T1000 (cell line): ENCODE results near the gene TXNRD2.
"Not testable (repeated sequence)": the region's sequence is repeated elsewhere in the genome, so short reads cannot be mapped to it uniquely, and the experiment has no call there.

Source experiments
- DNase-seq: peaks from one replicate; lab custom pipeline; 2025; ENCODE audit warnings: mixed read lengths; lab: John Stamatoyannopoulos, UW

The TXNRD2 gene

GRCh38 chr22:19923914-19924513 lies 17.6 kb downstream of the TXNRD2 start:
- DNase-seq: no peak

DNA sequence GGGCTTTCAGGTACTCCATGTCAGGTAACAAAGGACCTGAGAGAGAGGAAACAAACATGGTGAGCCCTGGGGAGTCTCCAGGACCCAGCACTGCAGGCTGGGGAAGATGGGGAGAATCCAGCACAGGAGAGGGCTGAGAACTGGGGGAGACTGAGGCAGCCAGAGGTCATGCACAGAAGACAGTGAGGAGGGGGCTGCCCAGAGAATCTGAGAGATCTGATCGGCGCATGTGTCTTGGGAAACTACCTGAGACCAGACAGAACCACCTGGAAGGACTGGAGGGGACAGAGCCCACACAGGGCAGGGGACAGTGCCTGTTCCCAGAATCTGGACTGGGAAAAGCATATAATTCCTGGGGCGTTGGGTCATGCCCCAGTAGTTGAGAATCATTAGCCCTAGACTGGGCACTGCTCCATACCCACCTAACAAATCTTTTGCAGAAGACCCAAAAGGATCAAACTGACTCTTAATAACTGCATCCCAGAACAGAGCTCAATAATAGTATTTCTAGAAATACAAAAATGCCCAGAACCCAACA lies 20.0 kb downstream of the TXNRD2 start:
- no peak for DNase-seq

- no peak for DNase-seq
Measured at GRCh38 chr22:19919701-19920363, 21.8 kb downstream of the TXNRD2 start.

- no peak for DNase-seq
Measured at GRCh38 chr22:19918332-19919106, 23.1 kb downstream of the TXNRD2 start.

GRCh38 chr22:19917389-19918138 lies 24.1 kb downstream of the TXNRD2 start:
- DNase-seq: no peak

GRCh38 chr22:19916941-19917340 lies 24.7 kb downstream of the TXNRD2 start:
- DNase-seq: no peak

GRCh38 chr22:19916006-19916405 lies 25.6 kb downstream of the TXNRD2 start:
- no peak for DNase-seq

DNA sequence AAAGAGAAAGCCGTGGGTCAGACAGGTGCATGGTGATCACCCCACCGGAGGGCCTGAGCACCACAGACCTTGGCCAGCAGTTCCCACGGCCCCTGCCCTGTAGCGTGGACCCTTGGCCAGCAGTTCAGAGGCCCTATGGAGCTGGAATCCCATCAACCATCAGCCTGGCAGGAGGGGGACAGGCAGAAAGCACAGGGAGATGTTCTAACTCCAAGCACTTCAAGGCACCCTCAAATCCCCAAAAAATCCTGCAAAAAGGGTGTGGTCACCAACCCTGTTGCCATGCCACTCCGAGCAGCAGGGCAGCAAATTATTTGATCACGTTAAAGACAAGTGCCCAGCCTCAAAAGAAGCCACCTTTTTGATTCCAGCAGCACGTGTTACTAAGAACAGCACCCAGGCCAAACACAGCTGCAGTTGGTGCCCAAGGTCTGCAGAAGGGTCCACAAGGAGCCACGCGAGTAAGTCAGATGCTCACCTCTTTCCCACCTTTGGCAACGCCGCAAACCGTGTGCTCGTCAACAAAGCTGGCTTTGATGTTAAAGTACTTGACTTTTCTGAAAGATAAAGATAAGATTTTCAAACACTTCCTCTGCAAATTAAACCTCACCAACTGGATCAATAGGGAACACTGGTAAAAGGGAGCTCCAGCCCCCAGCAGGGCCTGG lies 26.2 kb downstream of the TXNRD2 start:
- DNase-seq: no peak

DNA sequence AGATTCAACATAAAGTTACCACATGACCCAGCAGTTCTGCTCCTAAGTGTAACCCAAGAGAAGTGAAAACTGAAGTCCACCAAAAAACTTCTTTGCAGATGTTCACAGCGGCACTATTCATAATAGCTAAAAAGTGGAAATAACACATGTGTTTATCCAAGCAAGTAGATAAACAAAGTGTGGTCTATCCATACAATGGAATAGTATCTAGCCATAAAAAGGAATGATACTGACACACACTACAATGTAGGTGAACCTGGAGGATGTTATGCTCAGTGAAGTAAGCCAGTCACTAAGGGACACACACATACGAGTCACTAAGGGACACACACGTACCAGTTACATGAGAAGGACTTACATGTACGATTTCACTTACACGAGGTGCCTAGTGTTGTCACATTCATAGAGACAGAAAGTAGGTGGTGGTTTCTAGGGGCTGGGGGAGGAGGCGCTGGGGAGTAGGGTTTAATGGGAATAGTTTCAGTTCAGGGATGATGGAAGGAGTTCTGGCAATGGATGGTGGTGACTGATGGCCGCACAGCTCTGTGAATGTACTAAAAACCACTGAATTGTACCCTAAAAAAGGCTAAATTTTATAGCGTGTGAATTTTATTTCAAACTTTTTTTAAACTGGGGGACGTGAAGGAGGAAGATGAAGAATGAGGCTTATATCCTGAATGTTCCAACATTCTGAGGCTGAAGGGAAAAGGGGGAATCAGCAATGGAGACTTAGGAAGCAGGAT lies 27.2 kb downstream of the TXNRD2 start:
- no peak for DNase-seq

DNA sequence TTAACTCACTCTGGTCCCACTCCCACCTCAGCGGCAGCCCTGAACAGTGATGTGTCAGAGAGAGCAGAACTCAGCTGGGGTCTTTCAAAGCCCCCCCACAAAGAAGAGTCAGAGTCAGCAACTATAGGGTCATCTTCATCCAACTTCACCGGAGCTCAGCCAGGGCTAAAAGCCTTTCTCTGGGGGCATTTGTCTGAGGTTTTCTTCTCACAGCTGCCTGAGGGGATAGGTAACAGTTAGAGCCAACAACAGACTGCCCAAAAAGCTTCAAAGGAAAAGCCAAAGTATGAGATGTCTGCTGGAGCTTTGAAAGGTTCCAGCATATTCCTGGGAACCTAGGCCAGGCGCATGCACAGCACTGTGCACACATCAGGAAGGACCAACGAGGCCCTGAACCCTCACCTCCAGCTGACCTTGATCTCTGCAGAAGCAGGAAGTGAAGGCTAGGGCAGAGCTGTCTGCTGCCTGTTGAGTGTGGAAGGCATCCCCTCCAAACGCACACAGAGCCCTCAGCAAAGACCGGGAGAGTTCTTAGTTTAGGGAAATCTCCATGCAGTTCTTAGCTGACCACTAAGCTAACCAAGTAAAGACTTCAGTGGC lies 28.2 kb downstream of the TXNRD2 start:
- DNase-seq: no peak

GRCh38 chr22:19912271-19912999 lies 29.2 kb downstream of the TXNRD2 start:
- no peak for DNase-seq

GRCh38 chr22:19911540-19912270 lies 29.9 kb downstream of the TXNRD2 start:
- DNase-seq: no peak

GRCh38 chr22:19910180-19910744 lies 31.4 kb downstream of the TXNRD2 start:
- DNase-seq: no peak

DNA sequence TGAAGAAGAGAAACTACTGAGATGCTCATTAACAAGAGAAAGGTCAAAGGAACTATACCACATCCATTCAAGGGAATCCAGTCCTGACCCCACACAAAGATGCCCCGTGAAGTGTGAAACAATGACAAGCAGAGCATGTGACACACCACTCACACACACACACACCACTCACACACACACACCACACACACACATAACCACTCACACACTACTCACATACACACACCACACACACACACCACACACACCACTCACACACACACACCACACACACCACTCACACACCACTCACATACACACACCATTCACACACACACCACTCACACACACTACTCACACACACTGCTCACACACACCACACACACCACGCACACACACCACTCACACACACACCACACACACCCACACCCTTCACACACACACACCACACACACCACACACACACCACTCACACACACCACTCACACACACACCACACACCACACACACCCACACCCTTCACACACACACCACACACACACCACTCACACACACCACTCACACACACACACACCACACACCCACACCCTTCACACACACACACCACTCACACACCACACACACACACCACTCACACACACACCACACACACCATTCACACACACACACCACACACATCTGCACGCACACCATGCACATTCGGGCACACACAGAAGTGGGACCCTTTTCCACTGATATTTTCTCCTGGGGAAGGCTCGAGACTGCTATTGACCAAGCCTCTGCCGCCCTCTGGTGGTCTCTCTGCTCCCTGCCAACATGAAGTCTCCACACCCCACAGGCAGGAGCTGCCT lies 32.1 kb downstream of the TXNRD2 start:
- DNase-seq: peak; percentile 61

- DNase-seq: not testable (repeated sequence)
Measured at GRCh38 chr22:19907902-19908301, 33.7 kb downstream of the TXNRD2 start.

- not testable (repeated sequence) for DNase-seq
Measured at GRCh38 chr22:19906864-19907263, 34.8 kb downstream of the TXNRD2 start.

- DNase-seq: no peak
Measured at GRCh38 chr22:19905347-19906276, 36.0 kb downstream of the TXNRD2 start.
